ENCODE measurements around the gene NDRG4. TPM values are rescaled to one million over a fixed set of nuclear protein-coding genes. Genes with fewer than 3 reads are reported as not detected.
A peak's percentile ranks its signal among the peaks of the same experiment; 100 is the strongest.

The NDRG4 gene
- total RNA-seq, 2 experiments from 2014 or later: 3.0 to 3.6 TPM

DNA sequence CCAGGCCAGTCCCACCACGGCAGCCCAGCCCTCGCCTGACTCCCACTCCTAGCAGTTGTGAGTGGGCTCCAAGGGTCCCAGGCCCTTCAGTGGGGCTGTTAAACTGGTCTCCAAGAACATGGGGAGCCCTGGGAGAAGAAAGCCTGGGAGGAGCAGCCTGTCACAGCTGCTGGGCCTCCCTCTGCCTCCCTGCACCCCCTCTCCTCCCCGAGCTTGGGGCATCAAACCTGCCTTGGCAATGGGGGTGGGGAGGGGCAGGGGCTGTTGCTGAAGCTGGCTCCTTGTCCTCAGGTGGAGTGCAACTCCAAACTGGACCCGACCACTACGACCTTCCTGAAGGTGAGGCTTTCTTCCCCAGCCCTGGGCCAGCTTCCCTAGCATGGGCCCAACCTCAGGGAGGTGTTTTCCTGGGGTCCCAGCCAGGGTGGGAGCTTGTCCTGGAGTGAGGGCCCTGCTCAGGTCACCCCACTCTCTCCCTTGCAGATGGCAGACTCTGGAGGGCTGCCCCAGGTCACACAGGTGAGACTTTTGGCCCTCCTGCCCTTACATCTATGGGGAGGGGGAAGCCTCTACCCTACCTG, 8.8 kb downstream of the NDRG4 start:
- intact Hi-C loops (cut with micrococcal nuclease): no loop called here
- H3K4me3 Mint-ChIP-seq: no peak overlapping the region
- peaks cover 2% of the 10 kb centered on the region for H3K4me1 Mint-ChIP-seq (ENCODE audit: low read depth)
- peaks cover 2% of the 10 kb centered on the region for H3K36me3 Mint-ChIP-seq (ENCODE audit: low read depth)
- no peaks in the 10 kb centered on the region for H3K27me3 Mint-ChIP-seq (ENCODE audit: low read depth)
- CTCF ChIA-PET: interaction anchor here (1.0 kb wide), 1 partner anchor 247 kb away, joined by 5 read pairs; no protein-coding TSS in a partner anchor
- DNase-seq: no peak
- H3K27ac Mint-ChIP-seq: no peak overlapping the region
- H3K9me3 Mint-ChIP-seq: no peaks in the 10 kb centered on the region

DNA sequence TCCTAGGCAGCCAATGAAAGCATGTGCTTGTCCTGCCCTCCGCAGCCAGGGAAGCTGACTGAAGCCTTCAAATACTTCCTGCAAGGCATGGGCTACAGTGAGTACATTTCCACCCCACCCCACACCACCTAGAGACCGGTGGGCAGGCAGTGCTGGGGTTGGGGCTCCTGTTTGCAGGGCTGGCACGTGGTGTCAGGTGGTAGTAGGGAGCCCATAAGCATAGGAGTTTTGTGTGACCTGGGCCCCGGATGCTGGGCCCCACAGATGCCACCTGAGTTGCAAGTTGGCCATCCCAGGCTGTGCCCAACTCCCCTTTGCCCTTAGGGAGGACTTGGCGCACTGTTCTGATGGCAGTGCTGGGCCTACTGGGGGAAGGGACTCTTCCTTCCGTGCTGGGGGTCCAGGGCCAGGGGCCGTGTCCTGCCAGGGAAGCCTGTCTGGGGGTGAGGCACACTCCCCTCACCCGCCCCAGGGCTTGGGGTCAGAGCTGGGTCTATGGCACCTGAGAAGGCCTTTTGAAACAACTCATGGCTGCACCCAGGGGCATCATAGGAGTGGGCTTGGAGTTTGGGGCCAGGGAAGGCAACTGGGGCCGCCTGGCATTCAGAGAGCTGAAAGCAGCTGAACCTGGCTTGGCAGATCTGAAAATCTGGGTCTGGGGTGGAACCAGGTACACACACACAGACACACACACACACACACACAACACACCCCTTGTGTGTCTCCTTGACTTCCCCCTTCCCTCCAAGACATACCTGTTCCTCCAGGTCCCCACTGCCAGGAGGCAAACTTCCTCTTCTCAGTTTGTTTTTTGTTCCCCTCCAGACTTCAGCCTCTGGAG, 9.5 kb downstream of the NDRG4 start:
- CTCF ChIA-PET: interaction anchor here (0.7 to 5.8 kb wide), 2 partner anchors 14 to 247 kb away, joined by 3 to 49 read pairs; no protein-coding TSS in a partner anchor
- intact Hi-C loops (cut with micrococcal nuclease): loop anchor here (5.0 kb wide), 1 partner anchor 173 kb away; the partner anchor contains the start of gene SLC38A7
- Mint-ChIP-seq H3K9me3 (no peaks in the 10 kb centered on the region), H3K27ac (no peak overlapping the region), H3K27me3 (ENCODE audit: low read depth) (no peaks in the 10 kb centered on the region), H3K4me3 (no peak overlapping the region), H3K36me3 (ENCODE audit: low read depth) (peaks cover 2% of the 10 kb centered on the region), H3K4me1 (ENCODE audit: low read depth) (peaks cover 8% of the 10 kb centered on the region)
- DNase-seq: no peak

DNA sequence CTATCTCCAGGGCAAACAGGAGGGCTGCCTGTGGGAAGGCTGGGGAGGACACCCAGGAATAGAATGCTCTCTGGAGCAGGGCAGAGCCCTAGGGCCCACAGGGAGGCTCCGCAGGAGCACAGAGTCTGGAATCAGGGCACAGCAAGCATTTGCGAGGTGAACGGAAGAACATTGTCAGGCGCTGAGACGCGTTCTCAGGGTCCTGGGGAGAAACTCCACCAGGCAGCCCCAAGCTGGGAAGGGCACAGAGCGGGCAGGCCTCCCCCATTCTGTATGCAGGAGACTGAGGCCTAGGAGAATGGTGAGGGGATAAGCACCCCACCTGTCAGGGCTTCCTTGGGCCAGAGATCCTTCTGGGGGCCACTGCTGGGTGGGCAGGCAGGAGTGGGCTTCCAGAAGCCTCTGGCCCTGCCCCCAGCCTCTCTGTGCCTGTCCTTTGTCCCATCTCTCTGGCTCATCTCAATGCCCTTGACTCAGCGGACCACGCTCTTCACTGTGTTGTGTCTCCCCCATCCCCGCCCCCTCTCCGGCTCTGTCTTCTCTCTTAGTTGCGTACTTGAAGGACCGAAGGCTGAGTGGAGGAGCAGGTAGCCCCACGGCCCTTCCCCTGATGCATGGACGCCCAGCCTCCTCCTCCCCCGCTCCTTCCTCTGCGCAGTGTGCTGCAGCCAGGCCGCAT, 10.3 kb downstream of the NDRG4 start:
- Mint-ChIP-seq H3K27ac (no peak overlapping the region), H3K9me3 (no peaks in the 10 kb centered on the region), H3K36me3 (ENCODE audit: low read depth) (peaks cover 2% of the 10 kb centered on the region), H3K27me3 (ENCODE audit: low read depth) (no peaks in the 10 kb centered on the region), H3K4me1 (ENCODE audit: low read depth) (peaks cover 13% of the 10 kb centered on the region), H3K4me3 (no peak overlapping the region)
- DNase-seq: no peak
- intact Hi-C loops (cut with micrococcal nuclease): loop anchor here (5.0 kb wide), 1 partner anchor 172 kb away; the partner anchor contains the start of gene SLC38A7
- CTCF ChIA-PET: interaction anchor here (0.5 to 5.8 kb wide), 5 partner anchors 11 to 246 kb away, joined by 3 to 49 read pairs (median 3); no protein-coding TSS in a partner anchor

DNA sequence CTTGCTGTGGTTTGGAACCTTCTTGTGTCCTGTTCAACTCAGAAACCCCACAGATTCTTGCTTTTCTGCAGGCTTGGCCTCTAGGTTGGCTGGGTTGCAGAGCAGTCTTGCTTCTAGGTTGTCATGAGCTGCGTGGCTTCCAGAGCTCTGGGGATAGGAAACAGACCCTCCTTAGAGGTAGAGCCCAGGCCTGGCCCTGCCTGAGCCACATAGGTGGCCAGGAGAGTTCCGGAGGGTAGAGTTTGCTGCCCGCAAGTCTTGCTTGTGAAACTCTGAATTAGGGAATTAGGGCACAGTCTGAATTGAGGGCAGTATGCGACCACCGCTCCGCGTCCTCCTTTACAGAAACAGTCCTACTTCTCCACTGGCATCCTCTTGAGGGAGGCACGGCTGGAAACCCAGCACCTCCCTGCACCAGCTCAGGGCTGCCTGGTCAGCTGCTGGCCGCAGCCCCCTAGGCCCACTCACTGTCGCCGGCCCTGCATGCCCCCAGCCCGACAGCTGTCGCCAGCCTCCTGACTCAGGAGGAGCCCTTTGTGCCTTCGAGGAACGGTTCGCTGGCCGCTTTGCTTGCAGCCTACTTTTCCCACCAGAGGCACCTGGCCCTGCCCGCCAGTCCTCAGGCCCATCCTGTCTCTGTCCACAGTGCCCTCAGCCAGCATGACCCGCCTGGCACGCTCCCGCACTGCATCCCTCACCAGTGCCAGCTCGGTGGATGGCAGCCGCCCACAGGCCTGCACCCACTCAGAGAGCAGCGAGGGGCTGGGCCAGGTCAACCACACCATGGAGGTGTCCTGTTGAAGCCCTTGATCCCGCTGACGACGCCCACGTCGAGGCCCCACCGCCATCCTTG, 11.1 kb downstream of the NDRG4 start:
- Mint-ChIP-seq H3K4me1 (ENCODE audit: low read depth) (peaks cover 13% of the 10 kb centered on the region), H3K9me3 (no peaks in the 10 kb centered on the region), H3K4me3 (no peak overlapping the region), H3K27me3 (ENCODE audit: low read depth) (no peaks in the 10 kb centered on the region), H3K27ac (no peak overlapping the region), H3K36me3 (ENCODE audit: low read depth) (peaks cover 2% of the 10 kb centered on the region)
- intact Hi-C loops (cut with micrococcal nuclease): loop anchor here (5.0 kb wide), 1 partner anchor 171 kb away; the partner anchor contains the start of gene SLC38A7
- DNase-seq: no peak
- CTCF ChIA-PET: interaction anchor here (0.5 to 5.8 kb wide), 7 partner anchors 10 to 245 kb away, joined by 3 to 49 read pairs (median 3); no protein-coding TSS in a partner anchor

DNA sequence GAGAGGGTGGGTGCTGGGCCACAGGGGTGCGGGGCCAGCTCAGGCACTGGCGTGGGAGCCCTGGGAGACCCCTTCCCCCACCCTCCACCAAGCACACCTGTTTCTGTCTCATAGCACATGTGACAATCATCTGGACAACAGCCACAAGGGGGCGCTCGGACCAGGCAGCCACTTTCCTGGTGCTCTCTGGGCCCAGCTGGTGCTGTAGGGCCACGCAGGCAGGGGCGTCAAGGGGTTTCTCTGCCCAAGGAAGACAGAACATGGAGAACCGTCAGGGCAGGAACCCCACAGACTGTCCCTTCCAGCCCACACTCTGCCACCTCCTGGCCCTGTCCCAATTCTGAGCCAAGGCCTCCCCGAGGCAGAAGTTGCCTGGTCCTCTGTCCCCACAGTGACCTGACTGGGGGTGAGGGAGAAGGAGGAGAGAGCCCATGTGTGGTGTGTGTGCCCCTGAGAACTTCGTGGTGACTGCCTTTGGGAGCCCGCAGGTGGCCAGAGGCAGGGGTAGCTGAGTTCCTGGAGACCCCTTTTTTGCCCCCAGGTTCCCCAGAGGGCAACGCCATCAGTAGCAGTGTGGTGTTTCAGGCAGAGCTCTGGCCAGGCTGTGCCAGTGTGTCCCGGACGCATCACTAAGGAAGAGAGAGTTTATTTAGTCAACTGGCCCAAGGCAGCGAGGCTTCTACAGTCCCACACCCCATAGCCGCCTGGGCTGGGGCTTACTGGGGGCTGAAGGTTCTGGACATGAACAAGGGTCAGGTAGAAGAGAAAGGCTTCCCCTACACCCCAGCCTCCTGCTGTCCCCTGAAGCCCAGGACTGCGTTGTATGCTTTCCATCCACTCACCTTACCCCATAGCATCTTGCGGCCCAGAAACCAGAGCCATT, 12.2 kb downstream of the NDRG4 start:
- Mint-ChIP-seq H3K4me3 (no peak overlapping the region), H3K4me1 (ENCODE audit: low read depth) (peaks cover 24% of the 10 kb centered on the region), H3K36me3 (ENCODE audit: low read depth) (peaks cover 7% of the 10 kb centered on the region), H3K9me3 (no peaks in the 10 kb centered on the region), H3K27me3 (ENCODE audit: low read depth) (no peaks in the 10 kb centered on the region), H3K27ac (no peak overlapping the region)
- peak; percentile 91 for DNase-seq
- CTCF ChIA-PET: interaction anchor here (0.6 to 5.8 kb wide), 11 partner anchors 11 to 244 kb away, joined by 3 to 49 read pairs (median 5); partner anchors contain the start of gene NDRG4
- intact Hi-C loops (cut with micrococcal nuclease): loop anchor here (1.0 to 5.0 kb wide), 3 partner anchors 149 to 244 kb away; partner anchors contain the start of gene SLC38A7

DNA sequence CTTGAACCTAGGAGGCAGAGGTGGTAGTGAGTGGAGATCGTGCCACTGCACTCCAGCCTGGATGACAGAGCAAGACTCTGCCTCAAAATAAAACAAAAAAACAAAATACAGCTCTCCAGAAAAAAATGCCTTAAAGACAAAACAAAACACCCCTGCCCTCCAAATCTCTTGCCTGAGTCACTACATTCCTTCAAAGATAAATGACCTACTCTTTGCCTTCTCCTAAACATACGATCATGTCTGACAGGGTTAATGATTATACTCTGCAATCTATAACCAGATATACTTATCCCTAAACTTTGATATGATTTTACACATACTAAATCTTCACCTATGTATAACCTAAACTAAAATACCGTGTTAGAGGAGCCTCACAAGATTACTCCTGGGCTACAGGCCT, 13.9 kb downstream of the NDRG4 start:
- intact Hi-C loops (cut with micrococcal nuclease): loop anchor here (2.0 to 5.0 kb wide), 2 partner anchors 13 to 168 kb away; partner anchors contain the start of genes NDRG4 and SLC38A7
- Mint-ChIP-seq H3K9me3 (no peaks in the 10 kb centered on the region), H3K4me1 (ENCODE audit: low read depth) (peaks cover 38% of the 10 kb centered on the region), H3K27me3 (ENCODE audit: low read depth) (no peaks in the 10 kb centered on the region), H3K27ac (no peak overlapping the region), H3K4me3 (peak overlapping the region; percentile 34), H3K36me3 (ENCODE audit: low read depth) (peaks cover 14% of the 10 kb centered on the region)
- CTCF ChIA-PET: interaction anchor here (0.6 to 5.8 kb wide), 9 partner anchors 9 to 246 kb away, joined by 3 to 49 read pairs (median 3); no protein-coding TSS in a partner anchor
- DNase-seq: no peak

DNA sequence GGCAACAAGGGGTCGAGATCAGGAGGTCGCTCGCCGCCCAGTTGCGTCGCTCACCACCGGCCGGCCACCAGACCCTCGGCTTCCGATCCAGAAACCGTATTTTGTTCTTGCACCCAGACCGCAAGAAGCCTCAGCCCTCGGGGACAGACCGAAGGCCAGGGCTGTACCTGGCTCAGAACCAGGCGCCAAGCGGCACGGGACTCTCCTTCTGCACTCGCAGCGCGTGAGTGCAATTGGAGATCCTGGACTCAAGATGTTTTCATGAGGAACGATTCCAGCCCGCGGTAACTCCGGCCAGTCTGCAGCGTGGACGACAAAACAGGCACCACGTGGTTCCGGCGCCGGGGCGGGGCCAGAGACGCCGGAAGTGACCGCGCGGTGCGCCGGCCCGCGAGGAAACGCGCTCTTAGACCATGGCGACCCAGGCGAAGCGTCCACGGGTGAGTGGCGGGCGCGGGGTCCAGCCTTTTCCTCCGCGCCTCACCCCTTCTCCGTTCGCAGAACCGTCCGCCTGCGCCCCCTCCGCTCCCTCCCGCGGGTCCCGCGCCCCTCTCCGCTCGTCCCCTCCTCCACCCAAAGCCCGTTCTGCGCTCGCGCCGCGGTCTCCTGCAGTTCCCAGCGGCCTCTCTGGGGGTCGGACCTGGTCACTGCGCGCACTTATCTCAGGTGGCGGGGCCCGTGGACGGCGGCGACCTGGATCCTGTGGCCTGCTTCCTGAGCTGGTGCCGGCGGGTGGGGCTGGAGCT, 15.4 kb downstream of the NDRG4 start, which contains the start of gene SETD6:
SETD6 (plus strand) TSS at position 393 of the 746 bp plus-strand sequence; CDS start at position 414, 21 bp downstream.
- CTCF ChIA-PET: interaction anchor here (0.8 to 5.8 kb wide), 4 partner anchors 20 to 241 kb away, joined by 3 to 49 read pairs (median 6); no protein-coding TSS in a partner anchor
- intact Hi-C loops (cut with micrococcal nuclease): loop anchor here (1.0 to 5.0 kb wide), 5 partner anchors 14 to 388 kb away; partner anchors contain the start of genes CFAP20 and NDRG4
- DNase-seq: peak; percentile 78
- peaks cover 17% of the 10 kb centered on the region for H3K36me3 Mint-ChIP-seq (ENCODE audit: low read depth)
- H3K27ac Mint-ChIP-seq: peak within 1 kb of the TSS; percentile 74
- peaks cover 45% of the 10 kb centered on the region for H3K4me1 Mint-ChIP-seq (ENCODE audit: low read depth)
- no peaks in the 10 kb centered on the region for H3K27me3 Mint-ChIP-seq (ENCODE audit: low read depth)
- H3K9me3 Mint-ChIP-seq: no peaks in the 10 kb centered on the region
- H3K4me3 Mint-ChIP-seq: peak within 1 kb of the TSS; percentile 88

DNA sequence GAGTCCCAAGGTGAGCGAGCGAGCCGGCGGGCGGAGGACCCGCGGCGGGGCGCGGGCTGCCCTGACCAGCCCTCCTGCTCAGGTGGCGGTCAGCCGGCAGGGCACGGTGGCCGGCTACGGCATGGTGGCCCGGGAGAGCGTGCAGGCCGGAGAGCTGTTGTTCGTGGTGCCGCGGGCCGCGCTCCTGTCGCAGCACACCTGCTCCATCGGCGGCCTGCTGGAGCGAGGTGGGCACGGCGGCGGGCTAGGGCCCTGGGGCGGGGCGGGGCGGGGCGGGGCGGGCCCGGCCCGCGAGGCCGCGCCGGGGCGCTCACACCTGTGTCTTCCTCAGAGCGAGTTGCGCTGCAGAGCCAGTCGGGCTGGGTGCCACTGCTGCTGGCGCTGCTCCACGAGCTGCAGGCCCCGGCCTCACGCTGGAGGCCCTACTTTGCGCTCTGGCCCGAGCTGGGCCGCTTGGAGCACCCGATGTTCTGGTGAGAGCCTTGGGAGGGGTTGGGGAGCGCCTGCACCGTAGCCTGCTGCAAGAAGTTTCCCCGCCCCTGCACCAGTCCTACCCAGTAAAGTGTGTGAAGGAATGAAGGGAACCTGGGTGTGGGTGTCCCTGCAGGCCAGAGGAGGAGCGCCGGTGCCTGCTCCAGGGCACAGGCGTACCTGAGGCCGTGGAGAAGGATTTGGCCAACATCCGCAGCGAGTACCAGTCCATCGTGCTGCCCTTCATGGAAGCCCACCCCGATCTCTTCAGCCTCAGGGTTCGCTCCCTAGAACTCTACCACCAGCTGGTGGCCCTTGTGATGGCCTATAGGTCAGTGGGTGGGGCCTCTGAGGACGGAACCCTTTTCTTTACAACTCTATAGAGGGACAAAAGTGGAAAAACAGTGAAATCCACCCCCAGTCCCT, 16.2 kb downstream of the NDRG4 start:
- Mint-ChIP-seq H3K36me3 (ENCODE audit: low read depth) (peaks cover 20% of the 10 kb centered on the region), H3K27ac (peak overlapping the region; percentile 24), H3K9me3 (no peaks in the 10 kb centered on the region), H3K4me3 (peak overlapping the region; percentile 88), H3K4me1 (ENCODE audit: low read depth) (peaks cover 45% of the 10 kb centered on the region), H3K27me3 (ENCODE audit: low read depth) (no peaks in the 10 kb centered on the region)
- CTCF ChIA-PET: interaction anchor here (0.8 to 1.2 kb wide), 2 partner anchors 74 to 240 kb away, joined by 3 read pairs; no protein-coding TSS in a partner anchor
- intact Hi-C loops (cut with micrococcal nuclease): loop anchor here (1.0 to 5.0 kb wide), 5 partner anchors 15 to 389 kb away; partner anchors contain the start of genes CFAP20 and NDRG4
- peak; percentile 48 for DNase-seq

DNA sequence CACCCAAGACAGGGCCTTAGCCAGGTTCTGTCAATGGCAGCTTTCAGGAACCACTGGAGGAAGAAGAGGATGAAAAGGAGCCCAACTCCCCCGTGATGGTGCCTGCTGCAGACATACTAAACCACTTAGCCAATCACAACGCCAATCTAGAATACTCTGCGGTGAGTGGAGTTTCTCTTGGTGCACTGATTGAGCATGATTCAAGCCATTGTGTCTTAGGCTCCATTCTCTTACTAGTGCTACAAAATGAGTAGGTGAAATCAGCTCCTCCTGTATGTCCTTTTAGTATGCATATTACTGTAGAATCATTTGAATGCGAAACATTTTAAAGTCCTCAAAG, 16.8 kb downstream of the NDRG4 start:
- peaks cover 45% of the 10 kb centered on the region for H3K4me1 Mint-ChIP-seq (ENCODE audit: low read depth)

More for the DNA sequence above, 16.8 kb downstream of the NDRG4 start:
- Mint-ChIP-seq H3K27ac (no peak overlapping the region), H3K4me3 (peak overlapping the region; percentile 88), H3K36me3 (ENCODE audit: low read depth) (peaks cover 24% of the 10 kb centered on the region), H3K27me3 (ENCODE audit: low read depth) (no peaks in the 10 kb centered on the region), H3K9me3 (no peaks in the 10 kb centered on the region)
- DNase-seq: no peak
- CTCF ChIA-PET: interaction anchor here (1.2 kb wide), 1 partner anchor 239 kb away, joined by 3 read pairs; no protein-coding TSS in a partner anchor
- intact Hi-C loops (cut with micrococcal nuclease): loop anchor here (5.0 kb wide), 1 partner anchor 389 kb away; the partner anchor contains the start of gene CFAP20
